Measurements from ENCODE around the gene TDRD1.

TDRD1 gene

GRCh38 chr10:114199239-114199638 lies 20.1 kb downstream of the TDRD1 start:
- no peak overlapping the region for H3K4me3 ChIP-seq (ENCODE audit: control insufficient read depth, low read depth, low read length)
- DNase-seq (ENCODE audit: low read depth) = no peak
- no peak for TF ChIP-seq CTCF (conservative IDR thresholded peaks at IDR 0.05; ENCODE audit: control insufficient read depth, insufficient read depth, low read depth, low read length)

- H3K4me3 ChIP-seq (ENCODE audit: control insufficient read depth, low read depth, low read length) = no peak overlapping the region
- no peak for TF ChIP-seq CTCF (conservative IDR thresholded peaks at IDR 0.05; ENCODE audit: control insufficient read depth, insufficient read depth, low read depth, low read length)
- no peak for DNase-seq (ENCODE audit: low read depth)
Measured at GRCh38 chr10:114202812-114203211, 23.7 kb downstream of the TDRD1 start.

GRCh38 chr10:114206902-114207301 lies 27.7 kb downstream of the TDRD1 start:
- H3K4me3 ChIP-seq (ENCODE audit: control insufficient read depth, low read depth, low read length) = no peak overlapping the region
- TF ChIP-seq CTCF (conservative IDR thresholded peaks at IDR 0.05; ENCODE audit: control insufficient read depth, insufficient read depth, low read depth, low read length) = no peak
- DNase-seq (ENCODE audit: low read depth) = no peak

GRCh38 chr10:114207349-114207748 lies 28.2 kb downstream of the TDRD1 start:
- H3K4me3 ChIP-seq (ENCODE audit: control insufficient read depth, low read depth, low read length) = no peak overlapping the region
- no peak for TF ChIP-seq CTCF (conservative IDR thresholded peaks at IDR 0.05; ENCODE audit: control insufficient read depth, insufficient read depth, low read depth, low read length)
- no peak for DNase-seq (ENCODE audit: low read depth)

GRCh38 chr10:114208351-114208750 lies 29.2 kb downstream of the TDRD1 start:
- TF ChIP-seq CTCF (conservative IDR thresholded peaks at IDR 0.05; ENCODE audit: control insufficient read depth, insufficient read depth, low read depth, low read length) = no peak
- H3K4me3 ChIP-seq (ENCODE audit: control insufficient read depth, low read depth, low read length) = no peak overlapping the region

GRCh38 chr10:114212153-114212552 lies 33.0 kb downstream of the TDRD1 start:
- no peak overlapping the region for H3K4me3 ChIP-seq (ENCODE audit: control insufficient read depth, low read depth, low read length)
- TF ChIP-seq CTCF (conservative IDR thresholded peaks at IDR 0.05; ENCODE audit: control insufficient read depth, insufficient read depth, low read depth, low read length) = no peak
- DNase-seq (ENCODE audit: low read depth) = no peak

More at GRCh38 chr10:114208351-114208750, 29.2 kb downstream of the TDRD1 start:
- DNase-seq (ENCODE audit: low read depth) = no peak

GRCh38 chr10:114215033-114215432 lies 35.9 kb downstream of the TDRD1 start:
- no peak for TF ChIP-seq CTCF (conservative IDR thresholded peaks at IDR 0.05; ENCODE audit: control insufficient read depth, insufficient read depth, low read depth, low read length)
- no peak overlapping the region for H3K4me3 ChIP-seq (ENCODE audit: control insufficient read depth, low read depth, low read length)
- DNase-seq (ENCODE audit: low read depth) = no peak
